PFSK-1 (cell line): ENCODE measurements around the gene DUSP18.

ENCODE experiments used
- FOXP2 ChIP-seq: optimal IDR thresholded peaks from 2 replicates; pipeline ENCODE3; 2011; ENCODE audit warnings: borderline replicate concordance, control low read depth, inconsistent platforms; ENCODE audit not compliant: insufficient read depth; ENCODE audit errors: extremely low read length, extremely low read depth
- SIN3A ChIP-seq: IDR thresholded peaks from 2 replicates; pipeline ENCODE4 v1.6.1; 2012; ENCODE audit warnings: mild to moderate bottlenecking, low read length, moderate library complexity, borderline replicate concordance; ENCODE audit not compliant: insufficient read depth
- TF ChIP-seq, protein P1 (sequence below), 2 experiments: IDR thresholded peaks; 2 replicates each; pipeline versions ENCODE4 v1.6.1 to v1.8.0; 2011 to 2012; ENCODE audit warnings: low read depth in 2 of 2, low read length in 2 of 2, control low read depth in 1 of 2, inconsistent platforms in 1 of 2, mild to moderate bottlenecking in 1 of 2, moderate library complexity in 1 of 2; ENCODE audit not compliant: insufficient read depth in 1 of 2

DNA sequence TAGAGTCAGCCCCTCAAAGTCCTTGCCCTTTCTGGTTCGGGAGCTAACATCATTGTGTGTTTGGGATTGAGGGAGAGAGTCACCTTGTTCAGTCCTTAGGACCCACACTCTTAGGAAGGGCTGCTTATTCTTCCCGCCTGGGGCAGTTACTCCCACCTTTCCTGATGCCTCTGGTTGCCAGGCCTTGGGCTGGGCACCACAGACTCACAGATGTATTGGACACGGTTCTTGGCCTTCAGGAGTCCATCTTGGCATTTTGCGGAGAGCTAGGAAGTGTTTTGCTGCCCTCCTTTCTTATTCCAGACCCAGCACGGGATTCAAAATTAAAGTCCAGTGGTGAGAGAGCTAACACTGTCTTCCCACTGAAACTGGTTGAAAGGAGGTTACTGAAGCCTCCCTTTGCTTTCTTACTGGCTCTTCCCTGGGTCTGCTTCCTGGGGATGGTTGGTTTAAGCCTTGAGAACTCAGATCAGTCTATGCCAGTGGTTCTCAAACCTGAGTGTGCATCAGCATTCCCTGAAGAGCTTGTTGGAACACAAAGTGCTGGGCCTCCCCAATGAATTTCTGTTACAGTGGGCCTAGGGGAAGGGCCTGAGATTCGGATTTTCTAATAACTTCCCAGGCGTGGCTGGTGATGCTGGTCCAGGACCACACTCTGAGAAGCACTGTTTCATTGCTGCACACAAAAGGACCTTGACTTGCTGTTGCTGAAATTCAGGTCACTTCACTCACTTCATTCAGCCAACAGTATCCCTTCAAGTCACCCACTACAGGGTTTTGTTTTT lies 28.4 kb upstream of the DUSP18 start:
- TF ChIP-seq, protein P1, sequence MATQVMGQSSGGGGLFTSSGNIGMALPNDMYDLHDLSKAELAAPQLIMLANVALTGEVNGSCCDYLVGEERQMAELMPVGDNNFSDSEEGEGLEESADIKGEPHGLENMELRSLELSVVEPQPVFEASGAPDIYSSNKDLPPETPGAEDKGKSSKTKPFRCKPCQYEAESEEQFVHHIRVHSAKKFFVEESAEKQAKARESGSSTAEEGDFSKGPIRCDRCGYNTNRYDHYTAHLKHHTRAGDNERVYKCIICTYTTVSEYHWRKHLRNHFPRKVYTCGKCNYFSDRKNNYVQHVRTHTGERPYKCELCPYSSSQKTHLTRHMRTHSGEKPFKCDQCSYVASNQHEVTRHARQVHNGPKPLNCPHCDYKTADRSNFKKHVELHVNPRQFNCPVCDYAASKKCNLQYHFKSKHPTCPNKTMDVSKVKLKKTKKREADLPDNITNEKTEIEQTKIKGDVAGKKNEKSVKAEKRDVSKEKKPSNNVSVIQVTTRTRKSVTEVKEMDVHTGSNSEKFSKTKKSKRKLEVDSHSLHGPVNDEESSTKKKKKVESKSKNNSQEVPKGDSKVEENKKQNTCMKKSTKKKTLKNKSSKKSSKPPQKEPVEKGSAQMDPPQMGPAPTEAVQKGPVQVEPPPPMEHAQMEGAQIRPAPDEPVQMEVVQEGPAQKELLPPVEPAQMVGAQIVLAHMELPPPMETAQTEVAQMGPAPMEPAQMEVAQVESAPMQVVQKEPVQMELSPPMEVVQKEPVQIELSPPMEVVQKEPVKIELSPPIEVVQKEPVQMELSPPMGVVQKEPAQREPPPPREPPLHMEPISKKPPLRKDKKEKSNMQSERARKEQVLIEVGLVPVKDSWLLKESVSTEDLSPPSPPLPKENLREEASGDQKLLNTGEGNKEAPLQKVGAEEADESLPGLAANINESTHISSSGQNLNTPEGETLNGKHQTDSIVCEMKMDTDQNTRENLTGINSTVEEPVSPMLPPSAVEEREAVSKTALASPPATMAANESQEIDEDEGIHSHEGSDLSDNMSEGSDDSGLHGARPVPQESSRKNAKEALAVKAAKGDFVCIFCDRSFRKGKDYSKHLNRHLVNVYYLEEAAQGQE (IDR thresholded peaks at IDR 0.05; ENCODE audit: insufficient read depth in 1 of 2, low read depth in 2 of 2, low read length in 2 of 2) = no peak
- TF ChIP-seq SIN3A = no peak
- TF ChIP-seq FOXP2 = no peak
